SKM-1 (cell line): ENCODE results near the gene GPR17.

Experiments used
- DNase-seq: peaks from one replicate; lab custom pipeline; 2025; ENCODE audit not compliant: unreplicated experiment; lab: John Stamatoyannopoulos, UW

Gene GPR17

GRCh38 chr2:127614246-127614645 lies 31.7 kb upstream of the GPR17 start:
- DNase-seq = no peak

- no peak for DNase-seq
These were observed 31.2 kb upstream of the GPR17 start for GRCh38 chr2:127614731-127615130.

GRCh38 chr2:127615511-127616166 lies 30.3 kb upstream of the GPR17 start:
- no peak for DNase-seq

GRCh38 chr2:127618551-127619202 lies 27.3 kb upstream of the GPR17 start:
- no peak for DNase-seq

- no peak for DNase-seq
These were observed 26.8 kb upstream of the GPR17 start for GRCh38 chr2:127619203-127619590.

GRCh38 chr2:127619877-127620705 lies 25.9 kb upstream of the GPR17 start:
- DNase-seq = no peak

GRCh38 chr2:127620866-127621265 lies 25.1 kb upstream of the GPR17 start:
- DNase-seq = no peak

- no peak for DNase-seq
These were observed 23.9 kb upstream of the GPR17 start for GRCh38 chr2:127621981-127622431.

GRCh38 chr2:127622561-127623387 lies 23.2 kb upstream of the GPR17 start:
- no peak for DNase-seq

GRCh38 chr2:127623388-127624319 lies 22.3 kb upstream of the GPR17 start:
- DNase-seq = no peak

GRCh38 chr2:127624320-127624755 lies 21.6 kb upstream of the GPR17 start:
- no peak for DNase-seq

- DNase-seq = no peak
These were observed 21.0 kb upstream of the GPR17 start for GRCh38 chr2:127624756-127625571.

- DNase-seq = no peak
These were observed 20.4 kb upstream of the GPR17 start for GRCh38 chr2:127625572-127625951.

GRCh38 chr2:127626175-127626574 lies 19.8 kb upstream of the GPR17 start:
- DNase-seq = no peak

GRCh38 chr2:127626917-127627739 lies 18.8 kb upstream of the GPR17 start:
- DNase-seq = no peak

GRCh38 chr2:127627740-127628571 lies 18.0 kb upstream of the GPR17 start:
- DNase-seq = no peak
